ENCODE results near the gene MAMSTR. TPM values are rescaled to one million over a fixed set of nuclear protein-coding genes. Genes with fewer than 3 reads are reported as not detected.

The MAMSTR gene
- total RNA-seq, 1 experiment from 2014 or later, result 0.18 TPM

DNA sequence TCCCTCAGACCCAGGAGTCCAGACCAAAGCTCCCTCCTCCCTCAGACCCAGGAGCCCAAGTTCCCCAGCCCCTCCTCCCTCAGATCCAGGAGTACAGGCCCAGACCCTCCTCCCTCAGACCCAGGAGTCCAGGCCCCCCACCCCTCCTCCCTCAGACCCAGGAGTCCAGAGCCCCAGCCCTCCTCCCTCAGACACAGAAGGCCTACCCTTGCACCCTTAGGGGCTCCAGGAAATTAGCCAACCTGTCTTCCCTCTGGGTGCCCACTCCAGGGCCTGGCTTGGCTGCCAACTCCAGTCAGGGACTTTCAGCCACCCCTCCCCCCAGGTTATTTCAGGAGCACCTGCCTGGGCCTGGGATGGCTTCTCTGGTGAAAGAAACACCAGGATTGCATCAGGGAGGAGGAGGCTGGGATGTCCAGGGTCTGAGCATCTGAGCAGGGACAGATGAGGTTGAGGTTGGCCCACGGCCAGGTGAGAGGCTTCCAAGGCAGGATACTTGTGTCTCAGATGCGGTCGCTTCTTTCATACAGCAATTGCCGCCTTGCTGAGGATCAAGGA lies 35.6 kb upstream of the MAMSTR start, which contains the start of gene FGF21:
FGF21 (plus strand) TSS at position 441 of the 558 bp plus-strand sequence. CDS start 713 bp downstream, outside the sequence.
- ChIA-PET POLR2A (ENCODE audit: unreplicated experiment) (no interaction called here), CTCF (no interaction called here)
- TF ChIP-seq, protein P1, sequence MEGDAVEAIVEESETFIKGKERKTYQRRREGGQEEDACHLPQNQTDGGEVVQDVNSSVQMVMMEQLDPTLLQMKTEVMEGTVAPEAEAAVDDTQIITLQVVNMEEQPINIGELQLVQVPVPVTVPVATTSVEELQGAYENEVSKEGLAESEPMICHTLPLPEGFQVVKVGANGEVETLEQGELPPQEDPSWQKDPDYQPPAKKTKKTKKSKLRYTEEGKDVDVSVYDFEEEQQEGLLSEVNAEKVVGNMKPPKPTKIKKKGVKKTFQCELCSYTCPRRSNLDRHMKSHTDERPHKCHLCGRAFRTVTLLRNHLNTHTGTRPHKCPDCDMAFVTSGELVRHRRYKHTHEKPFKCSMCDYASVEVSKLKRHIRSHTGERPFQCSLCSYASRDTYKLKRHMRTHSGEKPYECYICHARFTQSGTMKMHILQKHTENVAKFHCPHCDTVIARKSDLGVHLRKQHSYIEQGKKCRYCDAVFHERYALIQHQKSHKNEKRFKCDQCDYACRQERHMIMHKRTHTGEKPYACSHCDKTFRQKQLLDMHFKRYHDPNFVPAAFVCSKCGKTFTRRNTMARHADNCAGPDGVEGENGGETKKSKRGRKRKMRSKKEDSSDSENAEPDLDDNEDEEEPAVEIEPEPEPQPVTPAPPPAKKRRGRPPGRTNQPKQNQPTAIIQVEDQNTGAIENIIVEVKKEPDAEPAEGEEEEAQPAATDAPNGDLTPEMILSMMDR (conservative IDR thresholded peaks at IDR 0.05; ENCODE audit: low read depth, low read length), result no peak
- H4K20me1 ChIP-seq (ENCODE audit: low read length), result no peaks in the 10 kb centered on the region
- ATAC-seq (no peak), DNase-seq (no peak)
- no peaks in the 10 kb centered on the region; the same call in 1 of the 2 replicates for H3K36me3 ChIP-seq (ENCODE audit: low read depth, low read length)
- peaks cover 5% of the 10 kb centered on the region; the same call in 1 of the 2 replicates for H3K4me1 ChIP-seq (ENCODE audit: insufficient read depth, low read length)
- peaks cover 21% of the 10 kb centered on the region for H3K79me2 ChIP-seq (ENCODE audit: low read length)
- H2AFZ ChIP-seq (ENCODE audit: low read length), result no peak within 1 kb of the TSS
- H3K9me3 ChIP-seq (ENCODE audit: low read length), result no peaks in the 10 kb centered on the region
- H3K9me2 ChIP-seq (replicated peaks; ENCODE audit: low read length), result no peaks in the 10 kb centered on the region
- no peak within 1 kb of the TSS for H3K9ac ChIP-seq (ENCODE audit: low read length)
- H3K27me3 ChIP-seq (ENCODE audit: low read length), result no peaks in the 10 kb centered on the region
- BruUV-seq (replicated peaks), result no TSS peak
- no peaks in the 10 kb centered on the region for H3F3A ChIP-seq (ENCODE audit: low read length, unreplicated experiment)
- H3K4me3 ChIP-seq (ENCODE audit: low read length), result no peak within 1 kb of the TSS
- no peak within 1 kb of the TSS for H3K4me2 ChIP-seq (ENCODE audit: low read length)
- H3K27ac ChIP-seq (ENCODE audit: low read length), result no peak within 1 kb of the TSS
- intact Hi-C loops (cut with micrococcal nuclease), result no loop called here

GRCh38 chr19:48752496-48753365 lies 33.2 kb upstream of the MAMSTR start, which contains the start of gene FUT1:
FUT1 (minus strand) TSS chr19:48752641; CDS start chr19:48751281, 1,360 bp downstream.
- POLR2A ChIA-PET (ENCODE audit: unreplicated experiment), result no interaction called here
- H3K4me3 ChIP-seq (ENCODE audit: low read length), result peak within 1 kb of the TSS; percentile 95
- peaks cover 5% of the 10 kb centered on the region; the same call in 1 of the 2 replicates for H3K4me1 ChIP-seq (ENCODE audit: insufficient read depth, low read length)
- H3K36me3 ChIP-seq (ENCODE audit: low read depth, low read length), result no peaks in the 10 kb centered on the region; the same call in 1 of the 2 replicates
- H2AFZ ChIP-seq (ENCODE audit: low read length), result peak within 1 kb of the TSS; percentile 86
- TF ChIP-seq, protein P1 (conservative IDR thresholded peaks at IDR 0.05; ENCODE audit: low read depth, low read length), result peak; percentile 16; the same call in 1 of the 2 replicates
- no peak for TF ChIP-seq EZH2 (IDR thresholded peaks at IDR 0.05; ENCODE audit: low read length, unreplicated experiment)
- no peaks in the 10 kb centered on the region for H3F3A ChIP-seq (ENCODE audit: low read length, unreplicated experiment)
- H4K20me1 ChIP-seq (ENCODE audit: low read length), result no peaks in the 10 kb centered on the region
- H3K27me3 ChIP-seq (ENCODE audit: low read length), result no peaks in the 10 kb centered on the region
- peak within 1 kb of the TSS; percentile 64 for H3K9ac ChIP-seq (ENCODE audit: low read length)
- no peaks in the 10 kb centered on the region for H3K9me2 ChIP-seq (replicated peaks; ENCODE audit: low read length)
- DNase-seq, result peak; percentile 91
- CTCF ChIA-PET, result no interaction called here
- no peaks in the 10 kb centered on the region for H3K9me3 ChIP-seq (ENCODE audit: low read length)
- intact Hi-C loops (cut with micrococcal nuclease), result no loop called here
- BruUV-seq (replicated peaks), result no TSS peak
- H3K4me2 ChIP-seq (ENCODE audit: low read length), result peak within 1 kb of the TSS; percentile 95
- peak within 1 kb of the TSS; percentile 31 for H3K27ac ChIP-seq (ENCODE audit: low read length)
- peaks cover 28% of the 10 kb centered on the region for H3K79me2 ChIP-seq (ENCODE audit: low read length)
- ATAC-seq, result peak; percentile 86

All from PC-3 (cell line).